Measurements from ENCODE around the gene SLC30A3. TPM values are rescaled to one million over a fixed set of nuclear protein-coding genes. Genes with fewer than 3 reads are reported as not detected.

Gene SLC30A3
- total RNA-seq, 2 experiments from 2014 or later: 0.45 TPM

DNA sequence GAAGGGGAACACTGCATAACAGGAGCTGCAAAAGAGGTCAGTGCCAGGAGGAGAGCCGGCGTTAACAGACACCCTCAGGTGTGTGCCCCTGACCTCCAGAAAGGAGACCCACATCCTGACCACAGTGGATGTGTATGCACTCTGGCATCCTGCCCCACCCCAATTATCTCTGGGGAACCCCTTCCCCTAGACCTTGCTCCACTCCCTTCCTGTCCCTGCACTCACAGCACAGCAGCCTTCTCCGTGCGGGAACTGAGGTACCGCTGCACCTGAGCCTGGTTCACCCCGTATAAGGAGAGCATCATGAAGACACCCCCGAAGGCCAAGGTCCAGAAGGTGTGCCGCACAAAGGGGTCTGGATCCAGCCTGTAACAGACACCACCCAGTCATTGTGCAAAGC is 58.3 kb downstream of the SLC30A3 start:
- CTCF ChIA-PET: no interaction called here
- peaks cover 42% of the 10 kb centered on the region for H3K4me1 Mint-ChIP-seq
- DNase-seq: peak; percentile 29
- H3K4me3 Mint-ChIP-seq: no peak overlapping the region
- peaks cover 39% of the 10 kb centered on the region for H3K36me3 Mint-ChIP-seq (ENCODE audit: low read depth)
- peak overlapping the region; percentile 71 for H3K27ac Mint-ChIP-seq
- no peaks in the 10 kb centered on the region for H3K27me3 Mint-ChIP-seq
- H3K9me3 Mint-ChIP-seq: no peaks in the 10 kb centered on the region
- POLR2A ChIA-PET: interaction anchor here (1.1 kb wide), 1 partner anchor 122 kb away, joined by 3 read pairs; no protein-coding TSS in a partner anchor

DNA sequence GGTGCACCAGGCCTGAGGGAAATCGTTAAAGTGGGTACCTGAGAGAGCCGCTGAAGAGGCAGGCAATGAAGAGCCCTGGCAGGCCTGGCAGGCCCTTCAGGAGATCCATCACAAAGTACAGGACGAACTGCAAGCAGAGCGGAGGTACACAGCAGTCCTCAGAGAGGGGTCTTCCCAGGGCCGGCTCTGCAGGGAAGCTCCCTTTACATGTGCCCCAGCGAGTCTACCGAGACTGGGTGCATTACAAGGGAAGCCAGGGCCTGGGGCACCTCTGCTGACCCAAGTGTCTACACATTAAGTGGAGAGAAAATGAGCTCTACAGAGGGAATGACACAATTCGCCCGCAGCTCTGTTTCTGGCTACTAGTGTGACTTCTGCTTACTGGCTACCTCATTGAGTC is 59.1 kb downstream of the SLC30A3 start:
- no peak overlapping the region for H3K4me3 Mint-ChIP-seq
- H3K36me3 Mint-ChIP-seq (ENCODE audit: low read depth): peaks cover 39% of the 10 kb centered on the region
- H3K9me3 Mint-ChIP-seq: no peaks in the 10 kb centered on the region
- DNase-seq: no peak
- POLR2A ChIA-PET: interaction anchor here (1.1 to 2.4 kb wide), 3 partner anchors 8 to 121 kb away, joined by 3 to 17 read pairs (median 4); partner anchors contain the start of genes ATRAID, CAD and SLC5A6
- peaks cover 34% of the 10 kb centered on the region for H3K4me1 Mint-ChIP-seq
- H3K27me3 Mint-ChIP-seq: no peaks in the 10 kb centered on the region
- CTCF ChIA-PET: interaction anchor here (1.7 kb wide), 1 partner anchor 34 kb away, joined by 6 read pairs; no protein-coding TSS in a partner anchor
- no peak overlapping the region for H3K27ac Mint-ChIP-seq

Other genes with a start within 250 kb of the SLC30A3 start
- gene TMEM214, start 230.1 kb downstream of the SLC30A3 start, total RNA-seq: 10 to 100 TPM; 80.4 to 80.7 TPM
- 10 to 100 TPM; 16.9 to 18.3 TPM for gene AGBL5, start 211.4 kb downstream of the SLC30A3 start, total RNA-seq
- gene OST4, start 191.4 kb downstream of the SLC30A3 start, total RNA-seq: 100 to 1,000 TPM; 305 to 312 TPM
- under 1 TPM; 0.70 to 0.78 TPM for gene EMILIN1, start 184.4 kb downstream of the SLC30A3 start, total RNA-seq
- gene KHK, start 176.3 kb downstream of the SLC30A3 start, total RNA-seq: 1 to 10 TPM; 5.6 to 6.6 TPM
- gene CGREF1, start 143.9 kb downstream of the SLC30A3 start, total RNA-seq: 1 to 10 TPM in 1 of 2 experiments, under 1 TPM in 1; 0.75 to 1.2 TPM
- under 1 TPM; 0.13 to 0.20 TPM for gene ABHD1, start 139.2 kb downstream of the SLC30A3 start, total RNA-seq
- 10 to 100 TPM; 67.4 to 72.7 TPM for gene PREB, start 128.4 kb downstream of the SLC30A3 start, total RNA-seq
- gene PRR30, start 123.6 kb downstream of the SLC30A3 start, total RNA-seq: not detected
- not detected for gene TCF23, start 114.0 kb downstream of the SLC30A3 start, total RNA-seq
- 10 to 100 TPM; 94.9 to 97.8 TPM for gene ATRAID, start 51.0 kb downstream of the SLC30A3 start, total RNA-seq
- 10 to 100 TPM; 20.8 to 23.6 TPM for gene SLC5A6, start 50.8 kb downstream of the SLC30A3 start, total RNA-seq
- 10 to 100 TPM; 39.7 TPM for gene CAD, start 45.7 kb downstream of the SLC30A3 start, total RNA-seq
- gene DNAJC5G, start 12.4 kb upstream of the SLC30A3 start, total RNA-seq: not detected
- gene TRIM54, start 19.4 kb upstream of the SLC30A3 start, total RNA-seq: under 1 TPM in 1 of 2 experiments, not detected in 1; 0.13 TPM
- 1 to 10 TPM; 2.2 to 3.0 TPM for gene UCN, start 45.4 kb upstream of the SLC30A3 start, total RNA-seq
- 10 to 100 TPM; 83.3 to 83.9 TPM for gene MPV17, start 60.0 kb upstream of the SLC30A3 start, total RNA-seq
- 10 to 100 TPM; 49.0 to 49.1 TPM for gene GTF3C2, start 93.7 kb upstream of the SLC30A3 start, total RNA-seq
- gene EIF2B4, start 107.3 kb upstream of the SLC30A3 start, total RNA-seq: 10 to 100 TPM; 34.1 to 36.9 TPM
- gene SNX17, start 107.6 kb upstream of the SLC30A3 start, total RNA-seq: 100 to 1,000 TPM; 116 to 123 TPM
- 10 to 100 TPM; 15.6 to 16.7 TPM for gene ZNF513, start 117.7 kb upstream of the SLC30A3 start, total RNA-seq
- gene PPM1G, start 146.5 kb upstream of the SLC30A3 start, total RNA-seq: 100 to 1,000 TPM; 119 to 122 TPM
- gene NRBP1, start 165.6 kb upstream of the SLC30A3 start, total RNA-seq: 100 to 1,000 TPM; 103 to 104 TPM
- gene KRTCAP3, start 179.3 kb upstream of the SLC30A3 start, total RNA-seq: 10 to 100 TPM in 1 of 2 experiments, 1 to 10 TPM in 1; 7.5 to 10.1 TPM
- gene IFT172, start 226.7 kb upstream of the SLC30A3 start, total RNA-seq: 1 to 10 TPM; 7.9 to 9.9 TPM
- gene FNDC4, start 232.2 kb upstream of the SLC30A3 start, total RNA-seq: not detected
- gene GCKR, start 233.8 kb upstream of the SLC30A3 start, total RNA-seq: not detected

Measured in activated CD4-positive, alpha-beta memory T cell treated with anti-CD3 and anti-CD28 coated beads, Interleukin-2, amount 10 ng/mL, durations not matched to agents 7 days and 5 days (primary cell).